Fibroblast of the aortic adventitia (primary cell): ENCODE measurements around the gene MRTFA. TPM values are rescaled to one million over a fixed set of nuclear protein-coding genes. Genes with fewer than 3 reads are reported as not detected.
"Not testable (repeated sequence)": the region's sequence is repeated elsewhere in the genome, so short reads cannot be mapped to it uniquely, and the experiment has no call there.

Experiments
- DNase-seq: peaks from one replicate; pipeline ENCODE4 v3.0.0-alpha.2; 2010; ENCODE audit warnings: low read depth
- H3K4me3 ChIP-seq: 2 replicates; pipeline ENCODE4 v1.5.1; 2011; ENCODE audit warnings: low read depth, mild to moderate bottlenecking, control low read depth, low read length, moderate library complexity
- total RNA-seq: library from RNA; depleted of rRNA; stranded (reverse); fragments of >200 nt; gene quantifications from 2 replicates; pipeline ENCODE4 v1.2.3, GENCODE V29; 2012; ENCODE audit warnings: low replicate concordance
- TF ChIP-seq, protein P1 (sequence below): IDR thresholded peaks from 2 replicates; pipeline ENCODE4 v1.5.1; 2011; ENCODE audit warnings: mild to moderate bottlenecking, low read length, control low read depth, inconsistent platforms; ENCODE audit not compliant: insufficient read depth

The MRTFA gene
- total RNA-seq, 1 donor, result 25.8 TPM

- H3K4me3 ChIP-seq, result no peak overlapping the region
- DNase-seq, result no peak
- TF ChIP-seq, protein P1, sequence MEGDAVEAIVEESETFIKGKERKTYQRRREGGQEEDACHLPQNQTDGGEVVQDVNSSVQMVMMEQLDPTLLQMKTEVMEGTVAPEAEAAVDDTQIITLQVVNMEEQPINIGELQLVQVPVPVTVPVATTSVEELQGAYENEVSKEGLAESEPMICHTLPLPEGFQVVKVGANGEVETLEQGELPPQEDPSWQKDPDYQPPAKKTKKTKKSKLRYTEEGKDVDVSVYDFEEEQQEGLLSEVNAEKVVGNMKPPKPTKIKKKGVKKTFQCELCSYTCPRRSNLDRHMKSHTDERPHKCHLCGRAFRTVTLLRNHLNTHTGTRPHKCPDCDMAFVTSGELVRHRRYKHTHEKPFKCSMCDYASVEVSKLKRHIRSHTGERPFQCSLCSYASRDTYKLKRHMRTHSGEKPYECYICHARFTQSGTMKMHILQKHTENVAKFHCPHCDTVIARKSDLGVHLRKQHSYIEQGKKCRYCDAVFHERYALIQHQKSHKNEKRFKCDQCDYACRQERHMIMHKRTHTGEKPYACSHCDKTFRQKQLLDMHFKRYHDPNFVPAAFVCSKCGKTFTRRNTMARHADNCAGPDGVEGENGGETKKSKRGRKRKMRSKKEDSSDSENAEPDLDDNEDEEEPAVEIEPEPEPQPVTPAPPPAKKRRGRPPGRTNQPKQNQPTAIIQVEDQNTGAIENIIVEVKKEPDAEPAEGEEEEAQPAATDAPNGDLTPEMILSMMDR, result no peak
These were observed 133.6 kb downstream of the MRTFA start for GRCh38 chr22:40502919-40503318.

GRCh38 chr22:40500465-40500786 lies 136.1 kb downstream of the MRTFA start:
- DNase-seq, H3K4me3 ChIP-seq: not testable (repeated sequence)

DNA sequence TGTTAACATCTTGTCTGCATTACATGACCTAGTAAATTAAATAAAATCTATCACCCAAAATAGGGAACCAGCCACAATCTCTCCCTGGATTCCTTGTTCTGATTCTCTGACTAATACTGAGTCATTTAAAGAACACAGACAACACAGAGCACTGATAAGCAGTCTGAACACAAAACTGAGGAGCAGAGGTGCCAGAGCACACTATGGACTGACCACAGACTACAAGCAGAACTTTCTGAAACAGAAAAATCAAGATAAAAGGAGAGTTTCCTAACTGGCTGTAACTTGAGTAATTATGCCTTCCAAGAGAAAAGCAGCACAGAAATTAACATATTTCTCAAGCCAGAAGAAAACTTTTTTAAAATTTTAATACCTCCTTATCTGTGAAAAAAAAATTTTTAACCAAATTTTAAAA lies 137.3 kb downstream of the MRTFA start:
- H3K4me3 ChIP-seq, result no peak overlapping the region
- DNase-seq, result peak; percentile 99
- TF ChIP-seq, protein P1, result no peak

DNA sequence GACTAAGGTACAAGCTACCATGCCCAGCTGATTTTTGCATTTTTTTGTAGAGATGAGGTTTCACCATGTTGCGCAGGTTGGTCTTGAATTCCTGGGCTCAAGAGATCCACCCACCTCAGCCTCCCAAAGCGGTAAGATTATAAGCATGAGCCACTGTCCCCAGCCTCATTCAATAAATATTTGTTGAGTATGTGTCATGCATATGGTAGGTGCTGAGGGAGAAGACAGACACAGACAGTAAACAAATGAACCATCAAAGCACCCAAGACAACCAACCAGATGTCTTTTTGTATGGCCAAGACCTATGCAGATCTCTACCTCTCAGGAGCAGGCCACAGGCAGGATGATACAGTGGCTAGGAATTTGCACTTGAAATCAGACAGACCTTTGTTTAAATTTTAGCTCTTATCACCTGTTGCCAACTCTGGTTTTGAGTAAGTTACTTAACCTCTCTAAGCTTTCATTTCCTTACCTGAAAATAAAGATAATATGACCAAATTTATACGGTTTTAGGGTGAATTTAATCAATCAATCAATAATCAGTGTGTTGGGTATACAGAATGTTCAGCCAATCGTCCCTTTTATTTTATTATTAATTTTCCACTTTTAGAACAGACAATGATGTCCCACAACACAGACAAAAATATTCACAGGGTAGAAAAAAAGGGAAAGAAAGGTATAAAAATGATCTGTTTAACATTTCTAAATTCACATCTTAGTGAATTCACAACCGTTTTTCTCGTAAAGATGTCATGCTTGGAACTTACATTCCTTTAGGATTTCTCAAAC lies 137.9 kb downstream of the MRTFA start:
- no peak overlapping the region for H3K4me3 ChIP-seq
- peak; percentile 83 for DNase-seq
- TF ChIP-seq, protein P1, result no peak

GRCh38 chr22:40493441-40493840 lies 143.1 kb downstream of the MRTFA start:
- H3K4me3 ChIP-seq, result no peak overlapping the region
- TF ChIP-seq, protein P1, result no peak
- no peak for DNase-seq

- H3K4me3 ChIP-seq, result no peak overlapping the region
- TF ChIP-seq, protein P1, result no peak
- peak; percentile 75 for DNase-seq
These were observed 144.4 kb downstream of the MRTFA start for GRCh38 chr22:40491990-40492631.

GRCh38 chr22:40487663-40488249 lies 148.8 kb downstream of the MRTFA start:
- TF ChIP-seq, protein P1, result peak; percentile 78
- DNase-seq, result peak; percentile 53
- H3K4me3 ChIP-seq, result no peak overlapping the region
